Tibial nerve (tissue), 4 donors: ENCODE results near the gene CMC2.

Experiments
- EP300 ChIP-seq, 2 donors: sonication (generic); formaldehyde crosslinking; IDR thresholded peaks; one replicate each; pipeline ENCODE4 v1.6.1; 2017; ENCODE audit warnings: antibody characterized with exemption in 2 of 2, mild to moderate bottlenecking in 1 of 2
- POLR2A ChIP-seq, 2 donors: fragments of 450-650 bp; IDR thresholded peaks; one replicate each; pipeline ENCODE4 v1.6.1; 2017; ENCODE audit warnings: antibody characterized with exemption in 2 of 2, mild to moderate bottlenecking in 2 of 2, moderate library complexity in 2 of 2
- TF ChIP-seq, protein P1 (sequence below), 5 experiments: fragments of 200-600 bp in 3 of 5; fragments of 450-650 bp in 2 of 5; sonication (generic) in 3 of 5; IDR thresholded peaks; one replicate each; pipeline ENCODE4 v1.5.1; 2016 to 2019; ENCODE audit warnings: antibody characterized with exemption in 5 of 5, mild to moderate bottlenecking in 3 of 5, moderate library complexity in 2 of 5

- TF ChIP-seq POLR2A (IDR thresholded peaks at IDR 0.05) (no peak), EP300 (IDR thresholded peaks at IDR 0.05) (no peak)
- TF ChIP-seq, protein P1, sequence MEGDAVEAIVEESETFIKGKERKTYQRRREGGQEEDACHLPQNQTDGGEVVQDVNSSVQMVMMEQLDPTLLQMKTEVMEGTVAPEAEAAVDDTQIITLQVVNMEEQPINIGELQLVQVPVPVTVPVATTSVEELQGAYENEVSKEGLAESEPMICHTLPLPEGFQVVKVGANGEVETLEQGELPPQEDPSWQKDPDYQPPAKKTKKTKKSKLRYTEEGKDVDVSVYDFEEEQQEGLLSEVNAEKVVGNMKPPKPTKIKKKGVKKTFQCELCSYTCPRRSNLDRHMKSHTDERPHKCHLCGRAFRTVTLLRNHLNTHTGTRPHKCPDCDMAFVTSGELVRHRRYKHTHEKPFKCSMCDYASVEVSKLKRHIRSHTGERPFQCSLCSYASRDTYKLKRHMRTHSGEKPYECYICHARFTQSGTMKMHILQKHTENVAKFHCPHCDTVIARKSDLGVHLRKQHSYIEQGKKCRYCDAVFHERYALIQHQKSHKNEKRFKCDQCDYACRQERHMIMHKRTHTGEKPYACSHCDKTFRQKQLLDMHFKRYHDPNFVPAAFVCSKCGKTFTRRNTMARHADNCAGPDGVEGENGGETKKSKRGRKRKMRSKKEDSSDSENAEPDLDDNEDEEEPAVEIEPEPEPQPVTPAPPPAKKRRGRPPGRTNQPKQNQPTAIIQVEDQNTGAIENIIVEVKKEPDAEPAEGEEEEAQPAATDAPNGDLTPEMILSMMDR (IDR thresholded peaks at IDR 0.05), result no peak
These were observed 14.8 kb downstream of the CMC2 start for GRCh38 chr16:80991792-80992430.
